Ramos (cell line): Measurements from ENCODE around the gene SUB1.

ENCODE experiments used
- in situ Hi-C: fragments of 300-500 bp; cut with MboI; formaldehyde crosslinking; loops from one replicate; pipeline ENCODE4 v1.14.3; 2022; ENCODE audit warnings: low sequenced_read_pairs; ENCODE audit not compliant: unreplicated experiment

Gene SUB1

GRCh38 chr5:32598260-32598937 is 13.0 kb downstream of the SUB1 start:
- in situ Hi-C loops: no loop called here

DNA sequence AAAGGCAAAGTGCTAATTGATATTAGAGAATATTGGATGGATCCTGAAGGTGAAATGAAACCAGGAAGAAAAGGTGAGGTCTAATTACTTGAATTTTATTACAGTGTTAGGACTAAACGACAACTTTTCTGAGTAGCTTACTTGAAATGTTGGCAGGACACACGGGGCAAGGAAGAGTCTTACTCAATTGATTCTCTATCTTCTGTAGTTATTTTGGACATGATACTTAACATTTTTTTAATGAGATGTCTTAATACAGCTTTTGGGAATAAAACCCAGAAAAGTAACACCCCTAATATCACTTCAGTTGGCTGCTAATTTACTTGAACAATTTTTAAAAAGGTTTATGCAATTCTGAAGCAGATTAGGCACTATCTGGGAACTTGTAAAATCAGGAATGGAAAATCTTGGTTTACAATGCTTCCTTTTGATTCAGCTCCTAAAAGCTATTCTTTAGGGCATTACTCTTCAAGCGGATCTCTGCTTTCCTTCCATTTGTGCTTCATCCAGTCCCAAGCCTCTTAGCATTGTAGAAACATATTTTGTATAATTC is 13.7 kb downstream of the SUB1 start:
- in situ Hi-C loops: no loop called here

DNA sequence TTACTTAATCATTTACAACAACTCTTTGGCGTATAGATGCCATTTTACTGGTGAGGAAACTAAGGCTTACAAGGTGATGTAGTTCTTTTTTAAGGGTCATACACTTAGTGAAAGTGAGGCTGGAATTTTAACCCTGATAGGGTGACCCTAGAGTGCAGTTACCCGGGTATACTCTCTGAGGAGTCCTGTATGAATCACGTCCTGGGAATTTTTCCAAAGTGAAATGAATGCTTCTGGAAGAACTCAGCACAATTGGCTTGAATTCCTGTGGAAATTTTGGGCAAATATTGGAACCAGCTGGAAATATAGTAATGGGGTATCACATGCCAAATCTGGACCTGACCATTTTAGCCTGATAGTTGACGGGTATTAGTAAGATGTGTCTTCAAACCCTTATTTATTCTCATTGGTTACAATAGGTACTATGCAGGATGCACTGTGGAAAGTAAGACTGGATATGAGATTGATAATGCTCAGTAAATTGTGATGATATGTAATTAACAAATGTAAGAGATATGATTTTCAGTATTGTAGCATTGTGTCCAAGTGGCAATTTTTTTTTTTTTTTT is 14.8 kb downstream of the SUB1 start:
- in situ Hi-C loops: loop anchor here (25.0 kb wide), 1 partner anchor 363 kb away; no protein-coding TSS in a partner anchor

GRCh38 chr5:32601623-32602295 is 16.4 kb downstream of the SUB1 start:
- in situ Hi-C loops: loop anchor here (25.0 kb wide), 1 partner anchor 364 kb away; no protein-coding TSS in a partner anchor

GRCh38 chr5:32602906-32603305 is 17.5 kb downstream of the SUB1 start:
- in situ Hi-C loops: loop anchor here (25.0 kb wide), 1 partner anchor 366 kb away; no protein-coding TSS in a partner anchor

DNA sequence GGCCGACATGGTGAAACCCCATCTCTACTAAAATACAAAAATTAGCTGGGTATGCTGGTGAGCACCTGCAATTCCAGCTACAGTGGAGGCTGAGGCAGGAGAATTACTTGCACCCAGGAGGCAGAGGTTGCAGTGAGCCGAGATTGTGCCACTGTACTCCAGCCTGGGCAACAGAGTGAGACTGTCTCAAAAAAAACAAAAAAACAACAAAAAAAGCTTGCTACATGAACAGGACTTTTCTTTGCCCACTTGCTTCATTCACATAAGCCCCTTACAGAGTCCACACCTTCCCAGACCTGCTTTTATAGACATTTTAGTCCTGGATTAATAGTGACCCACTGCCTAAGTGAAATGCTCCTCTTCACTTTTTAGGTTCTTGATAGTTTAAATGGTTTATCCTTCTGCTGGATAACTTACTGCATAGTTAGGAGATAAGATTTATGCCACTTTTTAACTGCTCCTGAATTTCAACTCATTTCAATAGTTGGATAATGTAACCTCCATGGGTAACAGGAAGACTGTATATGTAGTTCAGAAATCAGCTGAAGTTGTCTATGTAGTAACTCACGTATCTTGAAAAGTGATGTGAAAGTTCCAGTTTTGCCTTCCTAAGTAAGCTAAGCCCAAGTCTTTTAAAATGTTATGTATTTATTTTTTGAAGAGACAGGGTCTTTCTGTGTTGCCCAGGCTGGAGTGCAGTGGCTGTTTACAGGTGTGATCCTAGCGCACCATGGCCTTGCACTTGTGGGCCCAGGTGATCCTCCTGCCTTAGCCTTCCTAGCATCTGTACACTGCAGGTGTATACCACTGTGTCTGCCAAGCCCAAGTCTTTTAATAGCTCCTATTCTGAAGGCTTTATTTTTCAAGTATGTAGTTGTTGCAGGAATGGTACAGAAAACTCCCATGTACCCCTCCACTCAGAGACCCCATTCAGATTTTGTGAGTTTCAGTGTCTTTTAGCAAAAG is 19.7 kb downstream of the SUB1 start:
- in situ Hi-C loops: loop anchor here (25.0 kb wide), 1 partner anchor 368 kb away; no protein-coding TSS in a partner anchor

DNA sequence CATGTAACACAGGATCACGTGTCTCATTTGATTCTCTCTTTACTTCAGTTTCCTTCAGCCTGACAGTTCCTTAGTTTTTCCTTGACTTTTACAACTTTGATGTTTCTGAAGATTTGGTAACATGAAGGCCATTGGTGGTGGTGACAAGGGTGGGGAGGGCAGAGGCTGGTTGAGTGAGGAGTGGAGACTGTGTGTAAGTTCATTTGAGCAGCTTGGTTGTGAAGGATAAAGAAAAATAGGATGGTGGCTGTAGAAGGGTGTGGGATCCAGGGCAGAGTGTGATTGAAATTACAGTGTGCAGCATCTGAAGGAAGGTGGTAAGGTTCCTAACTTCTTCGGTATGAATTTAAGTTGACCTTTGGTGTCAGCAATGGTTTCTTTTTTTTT is 20.4 kb downstream of the SUB1 start:
- in situ Hi-C loops: loop anchor here (25.0 kb wide), 1 partner anchor 368 kb away; no protein-coding TSS in a partner anchor

DNA sequence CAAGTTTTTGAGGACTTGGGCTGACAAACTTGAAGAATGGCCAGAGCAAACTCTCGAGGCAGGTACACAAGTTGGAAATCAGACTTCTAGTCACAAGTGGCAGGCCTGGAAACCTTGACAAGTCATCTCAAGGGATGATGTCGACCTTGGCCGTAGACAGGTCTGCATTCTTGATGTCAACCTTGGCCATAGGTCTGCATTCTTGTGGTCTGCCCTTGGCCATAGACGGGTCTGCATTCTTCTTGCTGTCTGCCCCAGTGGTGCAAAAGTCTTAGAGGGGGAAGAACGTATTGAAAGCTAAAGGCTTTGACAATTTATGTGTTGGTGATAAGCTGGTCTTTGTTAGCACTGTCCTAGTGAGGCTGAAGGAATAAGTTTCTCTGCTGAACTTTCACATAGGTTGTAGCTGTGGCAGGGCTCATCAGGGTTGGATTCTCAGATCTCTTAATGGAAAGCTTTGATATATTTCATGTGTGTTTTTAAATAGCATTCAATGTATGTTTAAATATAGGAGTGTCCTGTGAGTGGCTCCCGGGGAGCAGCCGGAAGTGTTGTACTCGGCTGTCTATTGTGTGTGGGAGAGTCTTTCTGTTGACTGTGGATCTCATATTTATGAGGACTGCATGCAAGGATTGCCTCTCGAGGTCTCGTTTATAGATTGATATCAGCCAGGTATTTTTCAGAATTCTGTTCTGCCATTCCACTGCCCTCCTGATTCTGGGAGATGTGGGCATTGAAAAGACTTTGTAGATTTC is 27.0 kb downstream of the SUB1 start:
- in situ Hi-C loops: loop anchor here (25.0 kb wide), 1 partner anchor 375 kb away; no protein-coding TSS in a partner anchor

DNA sequence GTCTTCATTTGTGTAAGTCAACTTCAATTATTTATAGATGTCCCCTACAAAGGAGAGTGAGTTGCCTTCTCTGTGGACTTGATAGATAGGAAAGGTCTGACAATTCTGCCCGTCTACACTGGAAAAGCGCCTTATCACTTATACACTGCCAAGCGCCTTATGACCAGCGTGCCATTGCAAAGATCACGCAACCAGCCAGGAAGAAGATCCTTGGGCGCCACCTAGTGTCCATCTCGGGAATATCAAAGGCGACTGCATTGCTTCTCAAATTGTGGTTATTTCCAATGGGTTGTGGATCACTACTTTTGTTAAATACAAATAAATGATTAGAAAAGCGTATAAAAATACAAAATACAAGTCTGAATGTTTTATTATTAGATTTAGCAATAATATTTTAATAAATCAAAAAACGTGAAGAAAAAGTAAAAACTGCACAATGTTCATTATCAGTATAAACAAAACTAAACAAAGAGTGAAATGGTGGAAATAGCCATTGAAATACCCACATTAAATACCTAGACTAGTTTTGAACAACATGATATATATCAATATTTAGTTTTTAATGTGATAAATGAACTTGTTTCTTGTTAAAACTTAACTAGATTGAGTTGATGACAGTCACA is 27.8 kb downstream of the SUB1 start:
- in situ Hi-C loops: loop anchor here (25.0 kb wide), 1 partner anchor 376 kb away; no protein-coding TSS in a partner anchor

GRCh38 chr5:32615236-32615635 is 29.9 kb downstream of the SUB1 start:
- in situ Hi-C loops: loop anchor here (25.0 kb wide), 1 partner anchor 378 kb away; no protein-coding TSS in a partner anchor

DNA sequence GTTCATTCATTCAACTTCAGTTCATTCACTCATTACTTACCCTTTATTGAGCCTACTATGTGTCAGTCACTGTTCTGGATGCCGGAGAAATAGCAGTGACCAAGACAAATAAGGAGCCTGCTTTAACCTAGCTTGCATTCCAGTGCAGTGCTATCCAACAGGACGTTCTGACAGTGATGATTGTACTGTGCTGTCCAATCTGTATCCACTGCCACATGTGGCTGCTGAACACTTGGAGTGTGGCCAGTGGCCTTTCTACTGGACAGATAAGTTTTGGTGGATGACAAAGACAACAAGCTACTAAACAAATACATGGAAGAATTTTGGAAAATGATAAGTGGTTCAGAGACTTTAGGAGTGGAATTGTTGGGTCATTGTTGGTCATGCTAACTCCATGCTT is 33.6 kb downstream of the SUB1 start:
- in situ Hi-C loops: loop anchor here (25.0 kb wide), 1 partner anchor 382 kb away; no protein-coding TSS in a partner anchor

DNA sequence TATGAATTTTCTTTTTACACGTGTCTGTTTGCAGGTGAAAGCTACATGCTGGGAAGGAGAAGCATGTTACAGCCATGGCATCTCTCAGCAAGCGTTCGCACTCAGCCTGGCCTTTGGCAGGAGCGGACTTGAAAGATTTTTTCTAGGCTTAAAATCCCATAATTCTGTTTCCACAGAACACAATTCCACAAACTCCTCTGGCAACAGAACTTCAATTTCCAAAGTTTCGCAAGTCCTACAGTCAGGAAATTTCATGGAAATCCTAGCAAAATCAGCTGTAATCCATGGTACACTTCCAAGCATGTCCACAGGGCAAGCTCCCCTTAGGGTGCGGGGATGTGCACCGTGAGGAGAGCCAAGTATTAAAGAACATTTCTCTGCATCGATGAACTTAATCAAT is 35.9 kb downstream of the SUB1 start:
- in situ Hi-C loops: loop anchor here (25.0 kb wide), 1 partner anchor 384 kb away; no protein-coding TSS in a partner anchor

GRCh38 chr5:32625106-32625505 is 39.7 kb downstream of the SUB1 start:
- in situ Hi-C loops: no loop called here

DNA sequence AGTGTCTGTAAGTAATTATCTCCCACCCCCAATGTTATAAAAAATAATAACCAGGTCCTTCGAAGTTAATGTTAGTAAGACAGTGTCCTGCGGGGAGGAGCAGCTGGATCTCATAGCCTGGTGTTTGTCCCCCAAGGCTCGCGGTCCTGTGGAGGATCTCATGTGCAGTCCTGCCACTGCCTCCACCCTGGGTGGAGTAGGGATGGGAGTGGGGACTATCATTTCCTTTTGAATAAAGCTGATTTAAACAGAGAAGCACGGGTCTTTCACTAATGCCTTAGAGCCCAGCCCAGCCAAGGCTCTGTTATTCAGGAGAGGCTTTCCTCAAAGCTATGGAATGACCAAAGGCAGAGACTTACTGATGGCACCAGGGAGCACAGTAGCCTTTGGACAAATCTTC is 40.2 kb downstream of the SUB1 start:
- in situ Hi-C loops: no loop called here

- in situ Hi-C loops: no loop called here
Observed at GRCh38 chr5:32627219-32627870, 42.0 kb downstream of the SUB1 start.

- in situ Hi-C loops: no loop called here
Observed at GRCh38 chr5:32628049-32628844, 42.9 kb downstream of the SUB1 start.

DNA sequence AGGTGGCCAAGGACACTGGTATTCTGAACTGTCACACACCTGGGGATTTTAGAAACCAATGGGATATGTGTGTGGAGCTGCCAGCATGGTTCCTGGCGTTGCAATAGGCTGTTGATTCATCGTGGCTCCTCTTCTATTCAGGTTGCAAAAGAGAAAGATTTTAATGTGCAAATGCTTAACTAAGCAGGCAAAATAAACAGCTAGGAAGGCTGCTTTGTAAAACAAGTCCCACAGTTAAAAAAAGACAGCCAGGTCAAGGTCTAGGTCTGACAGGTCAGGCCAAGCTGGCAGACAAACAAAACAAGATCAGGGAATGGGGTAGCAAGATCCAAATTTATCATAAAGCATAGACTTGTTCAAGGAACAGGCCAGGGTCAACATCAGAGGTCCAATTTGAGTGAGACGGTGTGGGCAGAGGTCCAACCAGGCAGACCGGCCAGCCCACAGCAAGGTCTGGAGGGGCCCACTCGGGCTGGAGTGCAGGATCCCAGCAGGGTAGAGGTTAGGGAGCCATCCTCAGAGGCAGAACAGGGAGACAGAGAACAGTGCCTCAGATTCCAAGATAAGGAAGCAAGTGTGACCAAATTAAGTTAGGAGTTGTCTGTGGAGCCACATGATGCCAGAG is 45.6 kb downstream of the SUB1 start:
- in situ Hi-C loops: no loop called here
